OCI-LY7 (cell line): ENCODE data around the gene TMEM247. TPM values are rescaled to one million over a fixed set of nuclear protein-coding genes. Genes with fewer than 3 reads are reported as not detected.

Source experiments
- BruUV-seq: library from RNA; stranded (reverse); fragments of 400-500 nt; replicated peaks from 2 replicates; lab custom pipeline; 2021; lab: Mats Ljungman, UMichigan
- CTCF ChIA-PET: fragments of 300-600 bp; sonication (Branson Sonifier 250); formaldehyde crosslinking; loops from one replicate; lab custom pipeline; 2022; ENCODE audit warnings: antibody characterized with exemption; ENCODE audit not compliant: unreplicated experiment; lab: Charles Lee
- POLR2A ChIA-PET: fragments of 300-600 bp; sonication (Branson Sonifier 250); formaldehyde crosslinking; loops from one replicate; lab custom pipeline; 2022; ENCODE audit warnings: antibody characterized with exemption; lab: Charles Lee
- DNase-seq: peaks from one replicate; pipeline ENCODE4 v3.0.0-alpha.2; 2015; ENCODE audit warnings: low spot score
- H2AFZ ChIP-seq: fragments of 200-600 bp; sonication (generic), shearing (Covaris generic); 2 replicates; pipeline ENCODE4 v1.6.1; 2014; ENCODE audit warnings: mild to moderate bottlenecking, antibody characterized with exemption, low read length, moderate library complexity
- H3K27ac ChIP-seq: fragments of 200-600 bp; sonication (generic); 2 replicates; pipeline ENCODE4 v1.5.1; 2014; ENCODE audit warnings: mixed run types, low read depth, mild to moderate bottlenecking, moderate library complexity, low read length, inconsistent platforms; ENCODE audit not compliant: poor library complexity, severe bottlenecking
- H3K36me3 ChIP-seq: fragments of 200-600 bp; sonication (generic); 2 replicates; pipeline ENCODE4 v1.6.1; 2014; ENCODE audit warnings: mild to moderate bottlenecking, antibody characterized with exemption, low read length, moderate library complexity, mixed read lengths; ENCODE audit not compliant: insufficient read depth
- H3K4me1 ChIP-seq: fragments of 200-600 bp; sonication (generic); 2 replicates; pipeline ENCODE4 v1.5.1; 2014; ENCODE audit warnings: mild to moderate bottlenecking, low read length; ENCODE audit not compliant: insufficient read depth, poor library complexity, severe bottlenecking
- H3K4me2 ChIP-seq: fragments of 200-600 bp; sonication (generic); 2 replicates; pipeline ENCODE4 v1.6.1; 2014; ENCODE audit warnings: mild to moderate bottlenecking, low read length
- H3K4me3 ChIP-seq: fragments of 200-600 bp; sonication (generic); 2 replicates; pipeline ENCODE4 v1.5.1; 2014; ENCODE audit warnings: mild to moderate bottlenecking, low read depth, low read length; ENCODE audit not compliant: poor library complexity, severe bottlenecking
- H3K79me2 ChIP-seq: fragments of 200-600 bp; sonication (generic); 2 replicates; pipeline ENCODE4 v1.6.1; 2016; ENCODE audit warnings: low read depth, mild to moderate bottlenecking, low read length, moderate library complexity, mixed read lengths; ENCODE audit not compliant: insufficient read depth
- H3K9me2 ChIP-seq: fragments of 200-600 bp; sonication (generic); 2 replicates; pipeline ENCODE4 v1.6.1; 2016; ENCODE audit warnings: mild to moderate bottlenecking, low read length, mixed read lengths; ENCODE audit not compliant: insufficient read depth
- H3K9me3 ChIP-seq: fragments of 200-600 bp; sonication (generic); 2 replicates; pipeline ENCODE4 v1.6.1; 2014; ENCODE audit warnings: mild to moderate bottlenecking, mixed run types, low read length, mixed read lengths
- H4K20me1 ChIP-seq: fragments of 200-600 bp; sonication (generic); 2 replicates; pipeline ENCODE4 v1.6.1; 2014; ENCODE audit warnings: mild to moderate bottlenecking, antibody characterized with exemption, low read length, moderate library complexity, mixed read lengths; ENCODE audit not compliant: insufficient read depth
- CTCF ChIP-seq: fragments of 200-600 bp; sonication (generic); conservative IDR thresholded peaks from 2 replicates; pipeline ENCODE4 v1.5.1; 2014; ENCODE audit warnings: mild to moderate bottlenecking, antibody characterized with exemption, low read length, moderate library complexity, mixed read lengths
- EZH2phosphoT487 ChIP-seq: fragments of 200-600 bp; sonication (generic); IDR thresholded peaks from 2 replicates; pipeline ENCODE4 v1.6.1; 2018; ENCODE audit warnings: low read depth, borderline replicate concordance, mild to moderate bottlenecking, mixed run types, antibody characterized with exemption, low read length, moderate library complexity, mixed read lengths
- intact Hi-C: fragments of 100-400 bp; cut with micrococcal nuclease; formaldehyde crosslinking; loops from one replicate; pipeline ENCODE4 v1.10.0; 2022; ENCODE audit not compliant: unreplicated experiment
- total RNA-seq, 2 experiments: library from RNA; depleted of rRNA in 1 of 2; stranded (reverse); fragments of >200 nt in 1 of 2; shearing (Covaris generic) in 1 of 2; gene quantifications; 2 replicates each; pipeline ENCODE4 v1.2.3, GENCODE V29; 2014 to 2022

TMEM247 gene
- total RNA-seq, 2 experiments from 2014 or later, result not detected

GRCh38 chr2:46477925-46478324, 1.4 kb upstream of the TMEM247 start:
- no TSS peak for BruUV-seq
- no peak overlapping the region for H3K27ac ChIP-seq
- H3K4me2 ChIP-seq, result peak overlapping the region; percentile 20; the same call in 1 of the 2 replicates

GRCh38 chr2:46480562-46480961, 1.2 kb downstream of the TMEM247 start:
- TF ChIP-seq CTCF, result no peak
- TF ChIP-seq EZH2phosphoT487, result no peak
- Histone ChIP-seq H3K9me3 (no peaks in the 10 kb centered on the region), H3K4me3 (no peak overlapping the region), H3K27ac (no peak overlapping the region), H3K9me2 (no peaks in the 10 kb centered on the region), H3K4me2 (no peak overlapping the region), H3K4me1 (peaks cover 10% of the 10 kb centered on the region), H3K79me2 (no peaks in the 10 kb centered on the region), H3K36me3 (no peaks in the 10 kb centered on the region), H2AFZ (no peak overlapping the region), H4K20me1 (no peaks in the 10 kb centered on the region)
- ChIA-PET POLR2A (interaction anchor here (4.3 kb wide), 1 partner anchor 10 kb away, joined by 14 read pairs; no protein-coding TSS in a partner anchor), CTCF (interaction anchor here (0.6 to 1.0 kb wide), 2 partner anchors 10 to 30 kb away, joined by 3 to 5 read pairs; no protein-coding TSS in a partner anchor)
- no peak for DNase-seq
- intact Hi-C loops, result no loop called here
- BruUV-seq, result no TSS peak

More at GRCh38 chr2:46477925-46478324, 1.4 kb upstream of the TMEM247 start:
- TF ChIP-seq EZH2phosphoT487, result no peak
- TF ChIP-seq CTCF, result no peak
- CTCF ChIA-PET, result no interaction called here
- Histone ChIP-seq H3K4me3 (no peak overlapping the region), H3K9me3 (no peaks in the 10 kb centered on the region), H3K9me2 (no peaks in the 10 kb centered on the region), H2AFZ (no peak overlapping the region), H4K20me1 (no peaks in the 10 kb centered on the region), H3K79me2 (no peaks in the 10 kb centered on the region), H3K4me1 (peaks cover 10% of the 10 kb centered on the region), H3K36me3 (no peaks in the 10 kb centered on the region)
- DNase-seq, result no peak
- intact Hi-C loops, result no loop called here
- POLR2A ChIA-PET, result interaction anchor here (0.8 kb wide), 1 partner anchor 12 kb away, joined by 3 read pairs; no protein-coding TSS in a partner anchor
